KOPT-K1 (cell line): Measurements from ENCODE around the gene RAD50.

Experiments used
- H3K27ac ChIP-seq: fragments of 200-600 bp; sonication (generic); 2 replicates; pipeline ENCODE4 v1.5.1; 2016; ENCODE audit warnings: antibody characterized with exemption, mild to moderate bottlenecking, low read depth, low read length; ENCODE audit not compliant: poor library complexity, severe bottlenecking
- H3K36me3 ChIP-seq: fragments of 200-600 bp; sonication (generic); 2 replicates; pipeline ENCODE4 v1.5.1; 2017; ENCODE audit warnings: antibody characterized with exemption, mild to moderate bottlenecking, low read length, moderate library complexity; ENCODE audit not compliant: insufficient read depth
- H3K9me3 ChIP-seq: fragments of 200-600 bp; sonication (generic); 2 replicates; pipeline ENCODE4 v1.5.1; 2017; ENCODE audit warnings: antibody characterized with exemption, low read length, mild to moderate bottlenecking; ENCODE audit not compliant: insufficient read depth, poor library complexity, severe bottlenecking

Gene RAD50

DNA sequence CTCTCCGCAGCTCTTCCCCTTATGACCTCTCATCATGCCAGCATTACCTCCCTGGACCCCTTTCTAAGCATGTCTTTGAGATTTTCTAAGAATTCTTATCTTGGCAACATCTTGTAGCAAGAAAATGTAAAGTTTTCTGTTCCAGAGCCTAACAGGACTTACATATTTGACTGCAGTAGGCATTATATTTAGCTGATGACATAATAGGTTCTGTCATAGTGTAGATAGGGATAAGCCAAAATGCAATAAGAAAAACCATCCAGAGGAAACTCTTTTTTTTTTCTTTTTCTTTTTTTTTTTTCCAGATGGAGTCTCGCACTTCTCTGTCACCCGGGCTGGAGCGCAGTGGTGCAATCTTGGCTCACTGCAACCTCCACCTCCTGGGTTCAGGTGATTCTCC lies 80.5 kb downstream of the RAD50 start:
- H3K9me3 ChIP-seq = no peaks in the 10 kb centered on the region
- H3K27ac ChIP-seq = no peak overlapping the region
- peaks cover 55% of the 10 kb centered on the region for H3K36me3 ChIP-seq

DNA sequence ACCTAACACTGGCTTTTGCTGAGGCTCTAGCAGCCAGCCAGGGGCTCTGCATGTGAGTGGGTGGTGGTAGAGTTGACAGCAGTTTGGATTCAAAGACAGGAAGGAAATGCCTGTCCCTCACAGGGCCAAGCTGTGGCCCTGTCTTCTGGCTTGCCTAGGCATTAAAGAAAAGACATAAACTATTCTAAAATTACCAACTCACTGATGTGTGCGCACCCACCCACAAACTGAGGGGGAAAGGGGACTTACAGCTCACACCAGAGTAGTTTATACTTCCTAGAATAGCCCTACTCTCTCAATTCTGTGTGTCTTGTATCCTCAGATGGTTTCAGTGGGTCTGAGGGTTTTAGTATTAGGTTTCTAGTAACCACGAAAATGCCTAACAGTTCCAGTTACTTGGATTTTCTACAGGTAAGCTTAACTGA lies 82.9 kb downstream of the RAD50 start:
- no peaks in the 10 kb centered on the region for H3K9me3 ChIP-seq
- H3K27ac ChIP-seq = peak overlapping the region; percentile 51
- peaks cover 70% of the 10 kb centered on the region for H3K36me3 ChIP-seq

DNA sequence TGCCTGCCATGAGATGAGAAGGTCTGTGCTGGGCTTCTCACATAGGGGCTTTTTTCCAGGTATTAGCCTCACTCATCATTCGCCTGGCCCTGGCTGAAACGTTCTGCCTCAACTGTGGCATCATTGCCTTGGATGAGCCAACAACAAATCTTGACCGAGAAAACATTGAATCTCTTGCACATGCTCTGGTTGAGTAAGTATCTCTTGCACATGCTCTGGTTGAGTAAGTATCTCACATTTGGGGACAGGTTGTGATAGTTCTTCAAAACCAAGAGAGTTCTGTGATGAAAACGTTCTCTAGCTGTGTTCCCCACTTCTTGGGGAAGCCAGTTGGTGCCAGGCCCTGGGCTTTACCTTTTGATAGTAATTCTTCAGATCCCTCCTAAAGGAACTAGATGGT lies 83.8 kb downstream of the RAD50 start:
- Histone ChIP-seq H3K9me3 (no peaks in the 10 kb centered on the region), H3K27ac (peak overlapping the region; percentile 51), H3K36me3 (peaks cover 75% of the 10 kb centered on the region)

DNA sequence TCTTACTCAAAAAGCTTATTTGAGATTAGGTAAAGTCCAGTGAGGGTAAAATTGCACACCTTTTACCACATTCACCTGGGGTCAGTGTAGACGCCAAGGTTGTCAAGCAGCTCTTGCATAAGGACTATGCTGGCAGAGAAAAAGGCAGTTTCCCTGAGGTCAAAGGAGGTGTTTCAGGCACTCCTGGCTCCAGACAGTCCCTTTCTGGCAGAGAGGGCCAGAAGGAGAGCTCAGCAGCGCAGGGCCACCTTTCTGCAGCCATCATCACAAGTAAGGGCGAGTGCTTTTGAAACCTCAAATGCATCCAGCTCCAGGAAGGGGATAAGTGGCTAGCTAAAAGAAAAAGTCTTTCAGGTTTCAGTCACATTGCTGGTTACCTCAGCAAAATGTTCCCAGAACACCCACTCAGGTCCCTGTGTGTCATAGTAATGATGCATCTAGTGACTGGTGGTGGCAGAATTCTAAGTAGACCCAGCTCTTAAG lies 84.5 kb downstream of the RAD50 start:
- peaks cover 75% of the 10 kb centered on the region for H3K36me3 ChIP-seq
- H3K9me3 ChIP-seq = no peaks in the 10 kb centered on the region
- peak overlapping the region; percentile 51 for H3K27ac ChIP-seq

DNA sequence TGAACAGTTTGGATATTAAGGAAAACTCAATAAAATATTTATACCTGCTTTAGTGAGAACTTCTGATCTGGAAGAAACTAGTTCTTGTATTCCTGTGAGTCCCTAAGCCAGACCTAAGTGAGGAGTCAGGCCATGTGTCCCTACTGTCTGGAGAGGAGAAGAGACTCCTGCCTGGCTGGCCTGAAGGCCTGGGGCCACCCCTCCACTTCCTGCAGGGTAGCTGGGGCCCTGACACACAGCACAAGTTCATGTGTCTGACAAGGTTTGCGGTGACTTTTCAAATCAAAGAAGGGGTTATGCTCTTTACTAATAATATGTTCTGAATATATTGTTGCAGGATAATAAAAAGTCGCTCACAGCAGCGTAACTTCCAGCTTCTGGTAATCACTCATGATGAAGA lies 85.1 kb downstream of the RAD50 start:
- Histone ChIP-seq H3K27ac (peak overlapping the region; percentile 51), H3K36me3 (peaks cover 71% of the 10 kb centered on the region), H3K9me3 (no peaks in the 10 kb centered on the region)

DNA sequence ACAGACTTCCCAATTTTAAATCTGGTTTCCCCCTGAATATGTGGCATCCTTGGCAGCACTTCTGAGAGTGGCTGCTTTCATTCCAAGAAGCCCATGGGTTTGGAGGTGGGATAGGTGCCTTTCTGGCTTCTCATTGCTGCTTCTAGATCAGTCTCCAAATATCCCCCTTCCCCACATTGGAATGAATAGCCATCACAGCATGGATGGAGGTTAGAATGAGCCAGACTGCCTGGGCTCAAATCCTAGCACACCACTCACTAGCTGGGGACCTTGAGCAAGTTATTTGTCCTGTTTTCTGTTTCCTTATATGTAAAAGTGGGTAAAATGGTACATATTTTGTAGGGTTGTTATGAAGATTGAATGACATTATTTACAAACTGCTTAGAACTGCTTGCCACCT lies 87.4 kb downstream of the RAD50 start:
- H3K36me3 ChIP-seq = peaks cover 49% of the 10 kb centered on the region
- H3K9me3 ChIP-seq = peaks cover 17% of the 10 kb centered on the region

DNA sequence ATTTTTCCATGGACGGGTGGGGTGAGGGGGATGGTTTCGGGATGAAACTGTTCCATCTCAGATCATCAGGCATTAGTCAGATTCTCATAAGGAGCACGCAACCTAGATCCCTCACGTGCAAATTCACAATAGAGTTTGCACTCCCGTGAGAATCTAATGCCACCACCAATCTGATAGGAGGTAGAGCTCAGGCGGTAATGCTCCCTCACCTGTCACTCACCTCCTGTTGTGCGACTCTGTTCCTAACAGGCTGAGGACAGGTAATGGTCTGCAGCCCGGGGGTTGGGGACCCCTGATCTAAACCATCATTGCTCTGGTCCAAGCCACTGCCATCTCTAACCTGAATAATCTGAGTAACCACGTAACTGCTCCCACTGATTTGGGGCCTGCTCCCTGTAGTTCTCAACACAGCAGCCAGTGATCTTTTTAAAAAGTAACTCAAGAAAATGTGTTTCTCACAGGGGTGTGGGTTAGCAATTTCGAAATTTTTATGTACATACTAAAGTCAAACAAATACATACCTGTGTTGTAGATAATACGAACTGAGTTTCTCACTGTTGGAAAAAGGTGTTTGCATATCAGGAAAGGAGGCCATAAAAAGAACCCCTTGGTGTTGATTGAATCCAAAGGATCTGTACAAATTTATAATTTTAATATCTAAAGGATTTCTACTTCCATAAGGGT lies 89.9 kb downstream of the RAD50 start:
- Histone ChIP-seq H3K36me3 (peaks cover 30% of the 10 kb centered on the region), H3K9me3 (peaks cover 17% of the 10 kb centered on the region), H3K27ac (no peak overlapping the region)

More for the DNA sequence above, 87.4 kb downstream of the RAD50 start:
- H3K27ac ChIP-seq = no peak overlapping the region

DNA sequence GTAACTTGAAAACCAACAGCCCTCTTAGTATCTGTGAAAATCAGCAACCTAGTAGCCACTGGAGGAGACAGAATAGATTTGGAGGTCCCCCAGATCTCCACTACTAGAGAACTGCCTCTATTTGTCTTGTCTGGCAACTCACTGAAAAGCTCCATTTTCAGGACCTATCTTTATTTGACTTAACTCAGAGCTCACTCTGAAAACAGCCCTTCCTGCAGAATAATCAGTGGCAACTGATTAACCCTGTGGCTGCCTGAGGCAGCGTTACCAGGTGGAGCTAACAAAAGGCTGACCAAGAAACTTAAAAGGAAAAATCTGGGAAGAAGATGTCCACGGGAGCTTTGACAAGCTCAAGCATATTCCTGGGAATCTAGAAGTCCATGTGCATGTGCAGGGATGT lies 90.7 kb downstream of the RAD50 start:
- no peak overlapping the region for H3K27ac ChIP-seq
- H3K9me3 ChIP-seq = peaks cover 17% of the 10 kb centered on the region
- peaks cover 22% of the 10 kb centered on the region for H3K36me3 ChIP-seq

DNA sequence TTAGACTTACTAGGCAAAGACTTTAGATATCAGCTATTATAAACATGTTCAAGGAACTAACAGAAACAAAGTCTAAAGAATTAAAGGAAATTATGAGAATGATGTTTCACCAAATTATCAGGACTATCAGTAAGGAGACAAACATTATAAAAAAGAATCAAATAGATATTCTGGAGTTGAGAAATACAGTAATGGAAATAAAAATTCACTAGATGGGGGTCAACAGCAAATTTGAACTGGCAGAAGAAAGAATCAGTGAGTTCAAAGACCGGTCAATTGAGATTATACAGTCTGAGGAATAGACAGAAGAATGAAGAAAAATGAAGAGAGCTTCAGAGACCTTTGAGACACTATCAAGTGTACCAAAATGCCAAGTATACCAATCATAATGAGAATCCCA lies 91.6 kb downstream of the RAD50 start:
- H3K27ac ChIP-seq = no peak overlapping the region
- H3K9me3 ChIP-seq = peaks cover 17% of the 10 kb centered on the region
- peaks cover 13% of the 10 kb centered on the region; the same call in 1 of the 2 replicates for H3K36me3 ChIP-seq

DNA sequence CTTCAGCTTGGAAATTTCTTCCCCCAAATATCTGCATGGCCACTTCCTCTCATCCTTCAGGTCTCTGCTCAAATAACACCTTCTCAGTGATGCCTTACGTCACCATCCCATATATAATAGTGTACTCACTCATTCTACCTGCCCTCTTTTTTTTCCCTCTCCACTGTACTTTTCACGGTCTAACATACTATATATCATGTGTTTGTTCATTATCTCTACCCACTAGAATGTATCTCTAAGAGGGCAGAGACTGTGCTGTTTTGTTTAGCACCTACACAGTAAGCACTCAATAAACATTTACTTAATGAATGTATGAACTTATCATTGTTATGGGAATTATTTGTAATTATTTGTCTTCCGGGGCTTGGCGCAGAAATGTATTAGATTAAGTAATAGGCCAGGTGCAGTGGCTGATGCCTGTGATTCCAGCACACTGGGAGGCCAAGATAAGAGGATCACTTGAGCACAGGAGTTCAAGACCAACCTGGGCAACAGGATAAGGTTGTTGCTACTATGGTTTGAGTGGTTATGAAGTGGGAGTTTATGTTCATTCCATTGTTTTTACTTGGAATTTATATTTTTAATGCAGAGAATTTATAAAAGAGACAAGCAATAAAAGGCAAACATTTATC lies 95.2 kb downstream of the RAD50 start:
- Histone ChIP-seq H3K36me3 (no peaks in the 10 kb centered on the region), H3K9me3 (peaks cover 17% of the 10 kb centered on the region), H3K27ac (no peak overlapping the region)

DNA sequence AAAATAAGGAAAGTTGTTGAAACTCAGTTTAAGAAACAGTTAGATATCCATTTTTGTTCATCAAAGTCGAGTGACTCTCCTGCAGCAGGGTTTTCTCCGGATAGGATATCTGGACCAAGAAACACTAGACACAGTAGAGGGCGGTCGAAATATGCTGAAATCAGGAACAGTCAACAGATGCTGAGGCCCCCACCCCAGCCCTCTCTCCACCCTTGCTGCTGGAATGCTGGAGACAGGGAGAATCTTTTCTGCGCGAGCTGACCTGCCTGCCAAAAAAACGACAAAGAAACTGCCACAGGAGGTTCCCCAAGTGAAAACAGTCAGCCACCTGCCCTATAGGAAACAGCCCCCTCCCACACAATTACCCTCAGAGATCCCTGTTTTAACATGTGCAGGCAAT lies 96.9 kb downstream of the RAD50 start:
- Histone ChIP-seq H3K9me3 (peaks cover 2% of the 10 kb centered on the region), H3K27ac (no peak overlapping the region), H3K36me3 (no peaks in the 10 kb centered on the region)

DNA sequence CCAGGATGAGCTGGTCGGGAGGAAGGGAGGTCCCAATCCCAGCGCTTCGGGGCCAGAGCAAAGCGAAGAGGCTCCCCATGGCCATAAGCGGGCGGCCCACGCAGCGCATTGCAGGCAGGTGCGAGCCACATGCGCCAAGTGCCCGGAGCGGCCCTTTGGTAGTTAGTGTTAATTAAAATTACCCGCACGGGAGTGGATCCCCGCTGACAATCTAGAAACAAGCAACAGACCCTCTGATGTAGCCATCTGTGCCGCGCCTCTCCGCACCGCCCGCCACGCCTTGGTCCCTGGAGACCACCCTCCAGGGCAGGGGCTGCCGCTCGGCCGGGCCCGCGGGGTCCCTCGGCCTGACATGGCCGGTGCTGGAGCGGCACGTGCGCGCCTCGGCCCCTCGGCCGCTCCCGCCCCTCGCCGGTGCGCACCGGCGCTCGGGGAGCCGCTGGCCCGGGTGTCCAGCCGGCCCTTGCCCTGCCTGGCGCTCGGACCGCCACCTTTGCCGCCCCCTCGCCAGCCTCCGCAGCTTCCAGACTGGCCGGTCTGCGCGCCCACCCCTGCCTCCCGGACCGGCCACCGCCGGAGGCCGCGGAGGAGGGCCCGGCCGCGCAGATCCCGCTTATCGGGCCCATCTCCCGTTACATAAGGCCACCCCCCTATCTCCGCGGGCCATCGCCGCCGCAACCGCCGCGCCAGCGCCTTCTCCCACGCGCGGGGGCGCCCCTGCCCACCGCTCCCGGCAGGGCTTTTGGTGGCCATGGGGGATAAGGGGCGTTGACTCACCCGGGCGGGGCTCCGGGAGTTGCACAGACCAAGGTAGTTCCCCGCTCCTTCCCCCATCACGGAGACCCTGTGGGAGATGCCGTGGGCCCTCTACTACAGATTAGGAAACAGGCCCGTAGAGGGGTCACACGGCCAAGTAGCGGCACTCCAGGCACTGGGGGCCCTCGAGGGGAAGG lies 99.3 kb downstream of the RAD50 start:
- H3K36me3 ChIP-seq = no peaks in the 10 kb centered on the region
- H3K9me3 ChIP-seq = no peaks in the 10 kb centered on the region
- H3K27ac ChIP-seq = peak overlapping the region; percentile 16

DNA sequence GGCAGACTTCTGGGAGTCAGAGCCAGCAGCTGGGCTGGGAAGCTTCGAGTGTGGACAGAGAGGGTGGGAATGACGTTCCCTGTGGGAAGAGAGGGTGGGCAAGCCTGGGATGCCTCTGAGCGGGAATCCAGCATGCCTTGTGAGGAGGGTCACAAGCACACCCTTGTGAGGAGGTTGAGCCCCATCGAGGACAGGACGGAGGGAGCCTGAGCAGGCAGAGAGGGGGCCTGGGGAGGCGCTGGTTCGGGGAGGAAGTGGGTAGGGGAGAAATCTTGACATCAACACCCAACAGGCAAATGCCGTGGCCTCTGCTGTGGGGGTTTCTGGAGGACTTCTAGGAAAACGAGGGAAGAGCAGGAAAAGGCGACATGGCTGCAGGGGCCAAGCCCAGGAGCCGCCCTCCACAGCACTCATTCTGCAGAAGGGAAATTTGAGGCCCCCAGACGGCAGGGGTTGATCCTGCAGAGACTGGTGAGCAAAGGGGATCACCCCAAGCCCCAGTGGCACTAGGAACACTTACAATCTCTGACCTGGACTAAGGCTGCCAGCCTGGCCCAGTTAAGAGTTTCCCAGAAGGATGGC lies 100.1 kb downstream of the RAD50 start:
- Histone ChIP-seq H3K27ac (peak overlapping the region; percentile 16), H3K9me3 (no peaks in the 10 kb centered on the region), H3K36me3 (no peaks in the 10 kb centered on the region)

DNA sequence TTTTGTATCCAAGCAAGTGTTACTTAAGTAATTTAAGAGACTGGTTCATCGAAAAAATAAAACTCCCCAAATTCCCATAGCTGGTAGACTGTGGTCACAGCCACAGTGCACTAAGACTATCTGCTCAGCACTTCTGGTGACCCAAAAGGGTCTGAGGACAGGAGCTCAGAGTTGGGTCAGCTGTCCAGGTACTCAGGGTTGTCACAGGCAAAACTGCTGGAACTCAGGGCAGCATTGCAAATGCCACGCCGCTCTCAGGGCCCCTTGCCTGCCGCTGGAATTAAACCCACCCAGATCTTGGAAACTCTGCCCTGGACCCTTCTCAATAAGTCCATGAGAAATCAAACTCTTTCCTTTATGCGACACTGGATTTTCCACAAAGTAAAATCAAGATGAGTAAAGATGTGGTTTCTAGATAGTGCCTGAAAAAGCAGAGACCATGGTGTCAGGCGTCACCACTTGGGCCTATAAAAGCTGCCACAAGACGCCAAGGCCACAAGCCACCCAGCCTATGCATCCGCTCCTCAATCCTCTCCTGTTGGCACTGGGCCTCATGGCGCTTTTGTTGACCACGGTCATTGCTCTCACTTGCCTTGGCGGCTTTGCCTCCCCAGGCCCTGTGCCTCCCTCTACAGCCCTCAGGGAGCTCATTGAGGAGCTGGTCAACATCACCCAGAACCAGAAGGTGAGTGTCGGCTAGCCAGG lies 101.1 kb downstream of the RAD50 start, which contains the start of gene IL13:
TSS of gene IL13 (plus strand) at position 498 of the 705 bp plus-strand sequence. CDS start at position 512, 14 bp downstream.
- Histone ChIP-seq H3K27ac (peak within 1 kb of the TSS; percentile 16), H3K9me3 (no peaks in the 10 kb centered on the region), H3K36me3 (no peaks in the 10 kb centered on the region)
